HFFc6 (cell line): ENCODE data around the gene PTPRD. TPM values are rescaled to one million over a fixed set of nuclear protein-coding genes. Genes with fewer than 3 reads are reported as not detected.

ENCODE experiments used
- DNase-seq: peaks from one replicate; pipeline ENCODE4 v3.0.0-alpha.2; 2018
- H3K27ac Mint-ChIP-seq: 2 replicates; pipeline ENCODE4 v1.8.0; 2020; ENCODE audit warnings: mild to moderate bottlenecking, mixed read lengths
- H3K27me3 Mint-ChIP-seq: 2 replicates; pipeline ENCODE4 v1.8.0; 2021; ENCODE audit warnings: mild to moderate bottlenecking, moderate library complexity, mixed read lengths; ENCODE audit not compliant: insufficient read depth
- H3K36me3 Mint-ChIP-seq: 2 replicates; pipeline ENCODE4 v1.8.0; 2021; ENCODE audit warnings: low read depth, mixed read lengths
- H3K4me1 Mint-ChIP-seq: 2 replicates; pipeline ENCODE4 v1.8.0; 2020; ENCODE audit warnings: low read depth, mixed read lengths
- H3K4me3 Mint-ChIP-seq: 2 replicates; pipeline ENCODE4 v1.8.0; 2020; ENCODE audit warnings: mild to moderate bottlenecking, moderate library complexity, mixed read lengths
- H3K9me3 Mint-ChIP-seq: 2 replicates; pipeline ENCODE4 v1.8.0; 2020; ENCODE audit warnings: mild to moderate bottlenecking, mixed read lengths
- CTCF ChIP-seq: fragments of 200-600 bp; sonication (generic); IDR thresholded peaks from 2 replicates; pipeline ENCODE4 v1.5.0; 2021; ENCODE audit warnings: antibody characterized with exemption, mild to moderate bottlenecking
- total RNA-seq, 6 experiments: library from RNA; stranded (reverse); fragmentation: NEBNext Ultra II Directional; extraction: Animal tissue kit (Norgen Biotek cat#: 25700); gene quantifications; 2 replicates in 1 of 6; 3 replicates in 5 of 6; pipeline ENCODE4 v1.2.3, GENCODE V29; 2021

PTPRD gene
- total RNA-seq, 6 experiments from 2014 or later: not detected

DNA sequence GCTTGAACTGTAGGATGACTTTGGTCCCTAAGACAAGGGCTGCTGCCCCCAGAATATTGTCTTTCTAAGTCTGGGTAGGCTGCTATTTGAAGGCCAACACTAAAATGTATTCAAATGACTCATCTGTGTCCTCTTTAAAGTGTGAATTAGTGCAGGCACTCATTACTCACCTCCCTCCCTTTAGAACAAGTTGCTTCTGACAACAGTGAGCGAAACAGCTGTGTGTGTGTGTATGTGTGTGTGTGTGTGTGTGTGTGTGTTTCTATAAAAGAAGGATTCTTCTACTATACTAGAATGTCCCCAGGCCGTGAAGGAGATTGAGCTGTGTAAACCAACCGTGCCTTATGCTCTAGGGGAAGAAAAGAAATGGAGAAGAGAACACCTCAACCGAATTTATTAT, 1337.2 kb downstream of the PTPRD start:
- TF ChIP-seq CTCF: no peak
- Mint-ChIP-seq H3K4me1 (no peaks in the 10 kb centered on the region), H3K9me3 (peaks cover 12% of the 10 kb centered on the region), H3K36me3 (no peaks in the 10 kb centered on the region), H3K27ac (no peak overlapping the region), H3K27me3 (no peaks in the 10 kb centered on the region), H3K4me3 (no peak overlapping the region)
- DNase-seq: no peak

DNA sequence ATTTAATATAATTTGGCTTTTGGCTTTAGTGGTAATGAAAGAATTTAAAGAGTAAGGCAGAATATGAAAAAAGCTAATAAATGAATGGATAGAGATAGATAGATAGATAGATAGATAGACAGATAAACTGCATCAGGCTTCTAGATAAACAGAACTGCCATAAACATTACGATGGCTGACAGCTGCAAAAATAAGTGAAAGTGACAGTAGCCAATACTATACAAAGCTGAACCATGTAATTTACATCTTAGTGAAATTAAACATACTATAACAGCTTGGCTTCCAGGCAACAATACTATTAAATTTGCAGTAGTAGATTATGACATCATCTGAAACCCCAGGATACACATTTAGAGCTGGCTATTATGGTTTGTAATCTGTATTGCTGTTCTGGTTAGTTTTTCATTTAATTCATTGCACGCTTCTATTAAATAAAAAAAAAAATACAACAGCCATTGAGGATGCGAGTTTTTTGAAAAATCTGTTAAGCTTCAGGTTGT, 1354.8 kb downstream of the PTPRD start:
- no peaks in the 10 kb centered on the region; the same call in 1 of the 2 replicates for H3K36me3 Mint-ChIP-seq
- DNase-seq: no peak
- no peak for TF ChIP-seq CTCF
- no peaks in the 10 kb centered on the region for H3K4me1 Mint-ChIP-seq
- H3K4me3 Mint-ChIP-seq: no peak overlapping the region
- no peak overlapping the region for H3K27ac Mint-ChIP-seq
- no peaks in the 10 kb centered on the region for H3K27me3 Mint-ChIP-seq
- H3K9me3 Mint-ChIP-seq: peaks cover 58% of the 10 kb centered on the region

DNA sequence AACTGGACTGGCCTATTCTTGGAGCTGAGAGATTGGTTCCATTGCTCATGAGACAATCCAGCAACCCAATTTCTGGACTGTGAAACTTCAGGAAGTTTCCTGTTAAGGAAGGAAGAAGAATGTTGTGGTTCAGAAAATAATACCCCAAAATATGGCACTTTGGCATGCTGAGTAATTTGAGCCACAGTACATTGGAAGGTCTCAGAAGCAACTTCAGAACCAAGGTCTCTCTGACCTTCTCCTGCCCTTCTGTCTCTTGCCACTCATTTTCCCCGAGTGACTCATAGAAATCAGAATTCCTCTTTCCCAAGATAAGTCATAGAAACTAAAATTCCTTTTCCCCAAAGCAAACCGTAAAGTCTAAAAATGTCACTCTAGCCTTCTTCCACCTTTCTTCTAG, 1366.1 kb downstream of the PTPRD start:
- Mint-ChIP-seq H3K27ac (no peak overlapping the region), H3K9me3 (peaks cover 59% of the 10 kb centered on the region), H3K4me1 (no peaks in the 10 kb centered on the region), H3K4me3 (no peak overlapping the region), H3K27me3 (no peaks in the 10 kb centered on the region), H3K36me3 (no peaks in the 10 kb centered on the region)
- TF ChIP-seq CTCF: no peak
- DNase-seq: no peak

DNA sequence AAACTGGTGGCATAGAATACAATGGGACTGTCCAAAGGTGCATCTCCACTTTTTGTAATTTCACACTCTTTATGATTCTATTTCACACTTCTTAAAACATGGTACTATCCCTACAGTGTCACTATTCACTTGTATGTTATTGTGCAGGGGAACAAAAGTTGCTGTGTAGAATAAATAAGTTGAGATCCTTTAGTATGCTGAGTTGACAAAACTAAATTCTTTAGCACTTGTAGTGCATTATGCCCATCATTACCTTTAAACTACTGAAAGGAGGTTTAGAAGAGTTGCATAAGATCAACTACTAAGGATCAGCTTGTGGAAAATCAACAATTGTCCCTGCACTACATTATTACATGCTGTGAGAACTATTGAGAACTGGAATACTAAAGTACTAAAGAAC, 1380.9 kb downstream of the PTPRD start:
- H3K4me1 Mint-ChIP-seq: no peaks in the 10 kb centered on the region
- H3K27ac Mint-ChIP-seq: no peak overlapping the region
- H3K27me3 Mint-ChIP-seq: no peaks in the 10 kb centered on the region
- no peak for TF ChIP-seq CTCF
- DNase-seq: no peak
- no peak overlapping the region for H3K4me3 Mint-ChIP-seq
- H3K36me3 Mint-ChIP-seq: no peaks in the 10 kb centered on the region
- peaks cover 54% of the 10 kb centered on the region for H3K9me3 Mint-ChIP-seq

DNA sequence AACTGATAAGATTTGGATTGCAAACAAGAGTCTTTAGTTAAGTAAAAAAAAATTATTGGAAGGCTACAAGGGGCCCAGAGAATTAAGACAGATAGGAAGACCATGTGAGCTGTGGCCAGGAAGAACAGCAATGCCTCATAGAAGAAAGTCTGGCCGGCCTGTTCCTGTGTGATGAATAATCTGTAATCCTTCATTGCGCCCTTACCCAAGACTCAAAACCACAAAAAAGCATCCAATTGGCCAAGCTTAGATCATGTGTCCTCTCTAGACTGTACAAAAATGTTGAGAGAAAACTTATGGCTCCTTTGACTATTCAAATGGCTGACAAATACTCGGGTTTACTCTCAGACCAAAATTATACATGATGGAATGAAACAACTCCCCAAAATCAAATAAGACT, 1383.5 kb downstream of the PTPRD start:
- no peaks in the 10 kb centered on the region for H3K27me3 Mint-ChIP-seq
- H3K4me1 Mint-ChIP-seq: no peaks in the 10 kb centered on the region
- no peaks in the 10 kb centered on the region for H3K36me3 Mint-ChIP-seq
- DNase-seq: no peak
- peaks cover 38% of the 10 kb centered on the region for H3K9me3 Mint-ChIP-seq
- H3K27ac Mint-ChIP-seq: no peak overlapping the region
- no peak overlapping the region for H3K4me3 Mint-ChIP-seq
- no peak for TF ChIP-seq CTCF

DNA sequence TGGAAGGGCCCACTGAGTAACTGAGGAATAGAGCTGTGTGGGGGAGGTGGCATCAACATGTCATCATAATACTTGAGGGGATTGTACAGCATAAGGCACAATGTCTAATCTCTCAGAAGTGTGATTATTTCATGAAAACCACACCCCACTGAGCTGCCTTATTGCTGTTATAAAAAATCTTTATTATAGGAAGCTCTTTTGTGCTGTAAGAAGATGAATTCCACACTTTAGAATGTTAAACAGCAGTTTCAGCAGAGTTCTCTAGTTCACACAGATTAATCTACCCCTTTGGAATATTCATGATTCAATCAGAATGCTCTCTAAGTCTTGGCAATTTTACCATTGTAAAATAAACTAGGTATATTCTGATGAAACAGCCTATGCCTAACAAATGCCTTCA, 1389.6 kb downstream of the PTPRD start:
- no peak for TF ChIP-seq CTCF

More for the DNA sequence above, 1389.6 kb downstream of the PTPRD start:
- Mint-ChIP-seq H3K4me1 (no peaks in the 10 kb centered on the region), H3K27ac (no peak overlapping the region), H3K36me3 (no peaks in the 10 kb centered on the region), H3K27me3 (no peaks in the 10 kb centered on the region), H3K9me3 (peaks cover 13% of the 10 kb centered on the region), H3K4me3 (no peak overlapping the region)
- DNase-seq: no peak
